Astrocyte of the cerebellum (primary cell): ENCODE data around the gene ZFP82.

Experiments used
- DNase-seq: peaks from one replicate; pipeline ENCODE4 v3.0.0-alpha.2; 2011; ENCODE audit warnings: low read depth
- H3K4me3 ChIP-seq: 2 replicates; pipeline ENCODE4 v1.5.1; 2011; ENCODE audit warnings: mild to moderate bottlenecking, low read depth, low read length, moderate library complexity
- CTCF ChIP-seq: IDR thresholded peaks from 2 replicates; pipeline ENCODE4 v1.5.1; 2012; ENCODE audit warnings: low read length, low read depth, moderate library complexity, mild to moderate bottlenecking; ENCODE audit errors: missing control alignments
- in situ Hi-C: cut with HindIII; loops from 2 replicates; pipeline ENCODE4 v1.10.0; 2017; ENCODE audit warnings: low sequenced_read_pairs

ZFP82 gene

DNA sequence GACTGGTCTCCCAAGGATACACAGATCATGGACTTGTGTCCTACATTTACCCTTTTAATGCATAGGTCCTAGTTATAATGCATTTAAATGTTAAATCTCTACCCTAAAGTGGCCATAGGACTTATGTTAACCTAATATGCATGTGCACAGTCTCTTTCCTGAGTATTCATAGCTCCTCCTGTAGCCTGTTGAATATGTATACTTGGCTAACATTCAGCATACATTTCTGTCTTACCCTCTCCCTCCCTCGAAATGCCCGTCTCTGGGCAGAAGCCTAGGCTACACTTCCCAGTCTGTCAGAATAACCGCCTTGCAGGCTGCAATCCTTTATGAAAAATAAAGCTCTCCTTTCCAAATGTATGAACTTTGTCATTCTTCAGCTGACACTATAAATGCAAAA lies 13.9 kb downstream of the ZFP82 start:
- in situ Hi-C loops, result no loop called here
- DNase-seq, result no peak

DNA sequence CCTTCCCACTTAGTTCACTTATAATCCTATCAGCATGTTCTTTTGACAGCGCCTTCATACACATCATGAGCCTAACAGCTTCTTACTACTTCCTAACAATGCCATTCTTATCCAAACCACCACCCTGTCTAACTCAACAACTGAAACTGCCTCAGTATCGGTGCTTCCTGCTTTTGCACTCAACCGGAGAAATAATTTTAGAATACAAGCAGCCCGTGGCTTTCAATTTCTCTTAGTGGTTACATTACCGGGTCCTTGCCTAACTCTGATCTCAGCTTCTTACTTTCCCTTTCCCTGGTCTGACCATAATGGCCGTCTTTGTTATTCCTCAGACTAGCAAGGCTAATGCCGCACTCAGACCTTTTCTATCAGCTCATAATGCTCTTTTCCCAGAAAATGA lies 17.0 kb downstream of the ZFP82 start:
- no peak overlapping the region for H3K4me3 ChIP-seq
- in situ Hi-C loops, result no loop called here
- no peak for TF ChIP-seq CTCF
- DNase-seq, result no peak

More for the DNA sequence above, 13.9 kb downstream of the ZFP82 start:
- no peak for TF ChIP-seq CTCF
- H3K4me3 ChIP-seq, result no peak overlapping the region

DNA sequence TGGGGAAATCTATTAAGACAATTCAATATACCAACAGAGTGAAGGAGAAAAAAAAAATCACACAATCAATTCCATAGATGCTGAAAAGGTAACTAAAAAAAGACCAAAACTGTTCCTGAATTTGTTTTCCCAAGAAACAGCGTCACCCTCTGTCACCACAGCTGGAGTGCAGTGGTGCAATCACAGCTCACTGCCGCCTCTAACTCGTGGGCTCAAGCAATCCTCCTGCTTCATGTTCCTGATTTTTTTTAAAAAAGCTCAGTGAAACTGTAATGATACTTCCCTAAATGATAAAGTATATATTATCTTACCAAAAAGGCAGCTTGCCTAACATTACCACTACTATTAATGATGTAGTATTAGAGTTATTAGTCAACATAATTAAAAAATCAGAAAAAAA lies 19.9 kb downstream of the ZFP82 start:
- no peak for TF ChIP-seq CTCF
- DNase-seq, result no peak
- H3K4me3 ChIP-seq, result no peak overlapping the region
- in situ Hi-C loops, result no loop called here

- no peak for TF ChIP-seq CTCF
- no peak overlapping the region for H3K4me3 ChIP-seq
- in situ Hi-C loops, result no loop called here
- no peak for DNase-seq
These were observed 25.3 kb downstream of the ZFP82 start for GRCh38 chr19:36392916-36393673.

- H3K4me3 ChIP-seq, result peak overlapping the region; percentile 84
- no peak for TF ChIP-seq CTCF
- no peak for DNase-seq
- in situ Hi-C loops, result no loop called here
These were observed 39.0 kb downstream of the ZFP82 start for GRCh38 chr19:36379510-36379819.

DNA sequence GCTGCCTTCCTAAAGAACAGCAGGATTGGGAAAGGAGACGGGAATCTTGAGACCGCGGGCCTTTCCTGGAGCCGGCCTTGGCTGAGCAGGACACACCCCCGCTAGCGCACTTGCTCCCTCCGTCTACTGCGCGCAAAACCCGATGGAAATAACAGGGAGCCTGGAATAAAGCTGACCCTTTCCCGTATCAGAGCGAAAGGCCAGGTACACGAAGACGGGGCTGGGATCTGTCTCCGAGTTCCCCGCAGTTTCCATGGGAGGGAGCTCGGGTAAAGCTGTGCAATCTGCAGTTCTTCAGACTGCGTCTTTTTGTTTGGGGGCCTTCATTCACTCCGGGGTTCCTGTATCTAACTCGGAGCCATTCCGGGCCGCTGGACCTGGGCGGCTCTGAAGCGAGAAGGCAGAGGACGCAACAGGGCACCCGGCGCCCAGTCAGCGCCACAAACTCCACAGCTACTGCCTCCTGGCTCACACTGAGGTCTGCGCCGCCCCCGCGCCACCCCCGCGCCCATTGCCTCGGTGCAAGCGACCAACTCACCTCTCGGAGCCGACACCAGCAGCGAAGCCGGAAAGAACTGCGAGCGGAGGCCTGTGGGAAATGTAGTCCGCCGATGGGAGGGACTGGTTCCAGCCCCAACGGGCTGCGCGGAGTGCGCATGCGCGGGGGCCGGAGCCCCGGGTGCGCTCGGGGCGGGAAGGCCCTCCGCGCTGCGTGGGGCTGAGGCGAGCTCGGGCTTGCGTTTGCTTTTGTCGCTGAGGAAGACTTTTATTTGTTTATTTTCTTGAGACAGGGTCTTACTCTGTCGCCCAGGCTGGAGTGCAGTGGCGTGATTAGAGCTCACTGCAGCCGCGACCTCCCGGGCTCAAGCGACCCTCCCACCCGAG lies 39.6 kb downstream of the ZFP82 start, which contains the start of gene ZFP14:
TSS of gene ZFP14 (minus strand) at position 577 of the 885 bp plus-strand sequence. CDS start 11,309 bp downstream, outside the sequence.
- peak; percentile 32 for TF ChIP-seq CTCF
- H3K4me3 ChIP-seq, result peak within 1 kb of the TSS; percentile 84
- peak; percentile 74 for DNase-seq
- in situ Hi-C loops, result no loop called here
